BE2C (cell line): ENCODE results near the gene AKAP13.

Experiments
- DNase-seq: peaks from one replicate; pipeline ENCODE4 v3.0.0-alpha.2; 2020
- H3K27me3 ChIP-seq: fragments of 250-450 bp; sonication (Bioruptor Pico); 2 replicates; pipeline ENCODE4 v1.5.1; 2020; ENCODE audit warnings: mild to moderate bottlenecking
- H3K36me3 ChIP-seq: fragments of 250-450 bp; sonication (Bioruptor Pico); 2 replicates; pipeline ENCODE4 v1.5.1; 2020; ENCODE audit warnings: mild to moderate bottlenecking
- H3K4me1 ChIP-seq: fragments of 250-450 bp; sonication (Bioruptor Pico); 2 replicates; pipeline ENCODE4 v1.5.1; 2020
- H3K4me3 ChIP-seq: 2 replicates; pipeline ENCODE4 v1.5.1; 2011; ENCODE audit warnings: low read depth, low read length
- H3K9me3 ChIP-seq: fragments of 250-450 bp; sonication (Bioruptor Pico); 2 replicates; pipeline ENCODE4 v1.5.1; 2020
- CTCF ChIP-seq: IDR thresholded peaks from 2 replicates; pipeline ENCODE4 v1.5.1; 2012; ENCODE audit warnings: mild to moderate bottlenecking, low read depth, low read length

The AKAP13 gene

GRCh38 chr15:85760531-85761371 is 380.3 kb downstream of the AKAP13 start:
- no peak for DNase-seq
- H3K36me3 ChIP-seq, result no peaks in the 10 kb centered on the region
- peak; percentile 34; the same call in 1 of the 2 replicates for TF ChIP-seq CTCF
- H3K4me3 ChIP-seq, result no peak overlapping the region
- H3K27me3 ChIP-seq, result no peaks in the 10 kb centered on the region
- H3K4me1 ChIP-seq, result peaks cover 13% of the 10 kb centered on the region
- H3K9me3 ChIP-seq, result no peaks in the 10 kb centered on the region

- Histone ChIP-seq H3K4me1 (peaks cover 13% of the 10 kb centered on the region), H3K36me3 (no peaks in the 10 kb centered on the region), H3K9me3 (no peaks in the 10 kb centered on the region), H3K27me3 (no peaks in the 10 kb centered on the region), H3K4me3 (no peak overlapping the region)
- no peak for DNase-seq
- no peak for TF ChIP-seq CTCF
Measured at GRCh38 chr15:85761635-85762034, 381.2 kb downstream of the AKAP13 start.

- Histone ChIP-seq H3K4me1 (peaks cover 13% of the 10 kb centered on the region), H3K4me3 (no peak overlapping the region), H3K9me3 (no peaks in the 10 kb centered on the region), H3K36me3 (no peaks in the 10 kb centered on the region), H3K27me3 (no peaks in the 10 kb centered on the region)
- DNase-seq, result no peak
- TF ChIP-seq CTCF, result no peak
Measured at GRCh38 chr15:85762039-85762755, 381.8 kb downstream of the AKAP13 start.

- no peaks in the 10 kb centered on the region for H3K36me3 ChIP-seq
- TF ChIP-seq CTCF, result no peak
Measured at GRCh38 chr15:85762756-85763127, 382.3 kb downstream of the AKAP13 start.

GRCh38 chr15:85763157-85763556 is 382.8 kb downstream of the AKAP13 start:
- Histone ChIP-seq H3K4me1 (peaks cover 13% of the 10 kb centered on the region), H3K27me3 (no peaks in the 10 kb centered on the region), H3K36me3 (no peaks in the 10 kb centered on the region), H3K4me3 (no peak overlapping the region), H3K9me3 (no peaks in the 10 kb centered on the region)
- no peak for DNase-seq
- no peak for TF ChIP-seq CTCF

More at GRCh38 chr15:85762756-85763127, 382.3 kb downstream of the AKAP13 start:
- H3K27me3 ChIP-seq, result no peaks in the 10 kb centered on the region
- no peak overlapping the region for H3K4me3 ChIP-seq
- peaks cover 13% of the 10 kb centered on the region for H3K4me1 ChIP-seq
- H3K9me3 ChIP-seq, result no peaks in the 10 kb centered on the region
- DNase-seq, result no peak
